ENCODE results near the gene MOB4.
A peak's percentile ranks its signal among the peaks of the same experiment; 100 is the strongest.

- TF ChIP-seq NRF1 (IDR thresholded peaks at IDR 0.05; ENCODE audit: low read depth, low read length), result peak; percentile 76
- TF ChIP-seq, protein P1, sequence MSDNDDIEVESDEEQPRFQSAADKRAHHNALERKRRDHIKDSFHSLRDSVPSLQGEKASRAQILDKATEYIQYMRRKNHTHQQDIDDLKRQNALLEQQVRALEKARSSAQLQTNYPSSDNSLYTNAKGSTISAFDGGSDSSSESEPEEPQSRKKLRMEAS (IDR thresholded peaks at IDR 0.05; ENCODE audit: low read depth), result peak; percentile 91
- no peak for TF ChIP-seq CTCF (IDR thresholded peaks at IDR 0.05)
- TF ChIP-seq NFIC (IDR thresholded peaks at IDR 0.05; ENCODE audit: borderline replicate concordance), result no peak
- peak; percentile 86 for TF ChIP-seq YY1 (IDR thresholded peaks at IDR 0.05; ENCODE audit: low read depth)
- TF ChIP-seq POLR2AphosphoS5 (IDR thresholded peaks at IDR 0.05; ENCODE audit: low read depth, low read length), result peak; percentile 94
- TF ChIP-seq SIN3A (IDR thresholded peaks at IDR 0.05; ENCODE audit: borderline replicate concordance, low read depth, low read length), result peak; percentile 96
- peak; percentile 64; the same call in 1 of the 2 replicates for TF ChIP-seq TCF12 (IDR thresholded peaks at IDR 0.05)
- no peak for TF ChIP-seq JUND (IDR thresholded peaks at IDR 0.05)
- no peak for TF ChIP-seq RFX5 (IDR thresholded peaks at IDR 0.05; ENCODE audit: low read length)
- TF ChIP-seq REST (IDR thresholded peaks at IDR 0.05; ENCODE audit: low read depth, low read length), result no peak
- TF ChIP-seq TAF1 (IDR thresholded peaks at IDR 0.05; ENCODE audit: borderline replicate concordance, low read depth, low read length), result peak; percentile 94
Observed at GRCh38 chr2:197515739-197516392, at the start of gene MOB4.
